Keratinocyte (primary cell): ENCODE measurements around the gene HSF5.

ENCODE experiments used
- EZH2 ChIP-seq: IDR thresholded peaks from one replicate; pipeline ENCODE4 v1.6.1; 2012; ENCODE audit warnings: inconsistent platforms, mild to moderate bottlenecking, low read length, moderate library complexity
- TF ChIP-seq, protein P1 (sequence below), 3 experiments: IDR thresholded peaks in 1 of 3; conservative IDR thresholded peaks in 1 of 3; optimal IDR thresholded peaks in 1 of 3; 2 replicates in 2 of 3; 3 replicates in 1 of 3; pipeline versions ENCODE3 to v1.5.1; 2011; ENCODE audit warnings: low read length in 3 of 3, mild to moderate bottlenecking in 3 of 3, moderate library complexity in 2 of 3, control low read depth in 1 of 3, inconsistent platforms in 1 of 3; ENCODE audit not compliant: insufficient read depth in 2 of 3; ENCODE audit errors: extremely low read depth in 1 of 3

DNA sequence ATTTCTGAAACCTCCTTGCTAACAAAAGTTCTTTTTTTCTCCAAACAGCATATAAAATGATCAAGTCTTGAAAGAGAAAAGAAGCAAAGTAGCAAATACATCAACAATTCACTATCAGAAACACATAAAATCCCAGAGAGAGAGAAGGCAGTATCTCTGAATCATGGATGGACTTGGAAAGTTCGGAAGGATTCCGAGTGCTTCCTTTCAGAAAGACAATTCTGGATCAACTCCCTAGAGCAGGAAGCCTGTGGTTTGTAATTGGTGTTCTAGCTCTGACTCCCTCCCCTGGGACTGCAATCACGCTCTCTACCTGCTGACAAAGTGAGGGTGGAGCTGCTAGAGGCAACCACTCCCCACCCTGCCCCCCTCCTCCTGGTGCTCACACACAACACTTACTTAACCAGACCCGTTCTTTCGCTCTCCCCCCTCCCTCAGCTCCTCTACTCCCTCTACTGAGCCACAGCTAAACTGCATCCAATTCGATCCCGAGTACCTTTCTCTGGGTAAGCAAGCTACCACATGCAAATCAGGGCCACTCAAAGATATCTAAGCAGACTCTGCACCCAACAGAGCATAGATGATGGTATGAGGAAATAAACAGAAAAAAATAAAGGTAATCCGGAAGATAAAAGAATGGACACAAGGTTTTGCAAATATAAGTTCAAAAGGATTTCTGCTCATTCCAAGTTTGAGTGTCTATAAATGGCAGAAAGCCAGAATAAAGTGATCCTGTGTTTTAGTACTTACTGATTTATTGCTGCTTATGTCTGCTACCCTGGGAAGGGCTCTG lies 70.7 kb downstream of the HSF5 start, which contains the start of gene RNF43:
- TF ChIP-seq EZH2 = no peak
- TF ChIP-seq, protein P1, sequence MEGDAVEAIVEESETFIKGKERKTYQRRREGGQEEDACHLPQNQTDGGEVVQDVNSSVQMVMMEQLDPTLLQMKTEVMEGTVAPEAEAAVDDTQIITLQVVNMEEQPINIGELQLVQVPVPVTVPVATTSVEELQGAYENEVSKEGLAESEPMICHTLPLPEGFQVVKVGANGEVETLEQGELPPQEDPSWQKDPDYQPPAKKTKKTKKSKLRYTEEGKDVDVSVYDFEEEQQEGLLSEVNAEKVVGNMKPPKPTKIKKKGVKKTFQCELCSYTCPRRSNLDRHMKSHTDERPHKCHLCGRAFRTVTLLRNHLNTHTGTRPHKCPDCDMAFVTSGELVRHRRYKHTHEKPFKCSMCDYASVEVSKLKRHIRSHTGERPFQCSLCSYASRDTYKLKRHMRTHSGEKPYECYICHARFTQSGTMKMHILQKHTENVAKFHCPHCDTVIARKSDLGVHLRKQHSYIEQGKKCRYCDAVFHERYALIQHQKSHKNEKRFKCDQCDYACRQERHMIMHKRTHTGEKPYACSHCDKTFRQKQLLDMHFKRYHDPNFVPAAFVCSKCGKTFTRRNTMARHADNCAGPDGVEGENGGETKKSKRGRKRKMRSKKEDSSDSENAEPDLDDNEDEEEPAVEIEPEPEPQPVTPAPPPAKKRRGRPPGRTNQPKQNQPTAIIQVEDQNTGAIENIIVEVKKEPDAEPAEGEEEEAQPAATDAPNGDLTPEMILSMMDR (optimal IDR thresholded peaks at IDR 0.05 in 1 of 3, IDR thresholded peaks at IDR 0.05 in 1 of 3, conservative IDR thresholded peaks at IDR 0.05 in 1 of 3; ENCODE audit: extremely low read depth in 1 of 3, insufficient read depth in 2 of 3, low read length in 3 of 3) = peak; percentile 91 to 95 (median 92)
